Common myeloid progenitor, CD34-positive (primary cell): ENCODE data around the gene IL1R1.
A peak's percentile ranks its signal among the peaks of the same experiment; 100 is the strongest.

Source experiments
- CTCF ChIA-PET: fragments of 350-600 bp; sonication (Branson Sonifier 250); formaldehyde crosslinking; loops from one replicate; lab custom pipeline; 2021; ENCODE audit warnings: antibody characterized with exemption; lab: Charles Lee
- POLR2A ChIA-PET: fragments of 350-600 bp; sonication (Branson Sonifier 250); formaldehyde crosslinking; loops from one replicate; lab custom pipeline; 2021; ENCODE audit warnings: antibody characterized with exemption; lab: Charles Lee
- DNase-seq, 3 donors: peaks; one replicate each; pipeline versions ENCODE4 v3.0.0 to v3.0.0-alpha.2; 2013
- H3K27ac ChIP-seq, 2 experiments: 1 replicate in 1 of 2; 2 replicates in 1 of 2; pipeline ENCODE4 v1.7.0; 2013; ENCODE audit warnings: inconsistent platforms in 2 of 2, low read length in 2 of 2, mild to moderate bottlenecking in 2 of 2, low read depth in 1 of 2, moderate library complexity in 1 of 2; ENCODE audit not compliant: severe bottlenecking in 2 of 2, insufficient read depth in 1 of 2, poor library complexity in 1 of 2
- H3K27me3 ChIP-seq, 5 experiments: replicated peaks in 2 of 5; 1 replicate in 3 of 5; 2 replicates in 2 of 5; pipeline versions ENCODE4 v1.6.1 to v1.7.0; 2013; ENCODE audit warnings: low read length in 4 of 5, mild to moderate bottlenecking in 2 of 5, moderate library complexity in 2 of 5, inconsistent platforms in 1 of 5; ENCODE audit not compliant: insufficient read depth in 5 of 5, control insufficient read depth in 4 of 5
- H3K36me3 ChIP-seq, 4 experiments: 1 replicate in 2 of 4; 2 replicates in 2 of 4; pipeline versions ENCODE4 v1.6.1 to v1.7.0; 2013; ENCODE audit warnings: low read length in 3 of 4, control low read depth in 1 of 4, mild to moderate bottlenecking in 1 of 4; ENCODE audit not compliant: control insufficient read depth in 4 of 4, insufficient read depth in 4 of 4
- H3K4me1 ChIP-seq, 4 experiments: 1 replicate in 3 of 4; 2 replicates in 1 of 4; pipeline versions ENCODE4 v1.6.1 to v1.7.1; 2013; ENCODE audit warnings: low read length in 3 of 4, mild to moderate bottlenecking in 3 of 4, control low read depth in 1 of 4, inconsistent platforms in 1 of 4, moderate library complexity in 1 of 4; ENCODE audit not compliant: control insufficient read depth in 4 of 4, insufficient read depth in 4 of 4; ENCODE audit errors: control extremely low read depth in 1 of 4
- H3K4me3 ChIP-seq, 7 experiments: 1 replicate in 4 of 7; 2 replicates in 3 of 7; pipeline versions ENCODE4 v1.5.1 to v1.7.0; 2013; ENCODE audit warnings: mild to moderate bottlenecking in 7 of 7, low read length in 6 of 7, moderate library complexity in 6 of 7, inconsistent platforms in 2 of 7, low read depth in 2 of 7, control low read depth in 1 of 7; ENCODE audit not compliant: insufficient read depth in 4 of 7, control insufficient read depth in 1 of 7; ENCODE audit errors: extremely low read depth in 1 of 7
- H3K9me3 ChIP-seq, 5 experiments: 1 replicate in 4 of 5; 2 replicates in 1 of 5; pipeline versions ENCODE4 v1.6.1 to v1.7.1; 2013; ENCODE audit warnings: low read length in 4 of 5, mild to moderate bottlenecking in 2 of 5, inconsistent platforms in 1 of 5, low read depth in 1 of 5, moderate library complexity in 1 of 5; ENCODE audit not compliant: control insufficient read depth in 4 of 5, insufficient read depth in 2 of 5; ENCODE audit errors: control extremely low read depth in 1 of 5
- WGBS: methylation state at CpG from one replicate; pipeline ENCODE4 v1.1.5; 2013; ENCODE audit not compliant: insufficient coverage; 5-methylcytosine and 5-hydroxymethylcytosine counted together

Gene IL1R1

DNA sequence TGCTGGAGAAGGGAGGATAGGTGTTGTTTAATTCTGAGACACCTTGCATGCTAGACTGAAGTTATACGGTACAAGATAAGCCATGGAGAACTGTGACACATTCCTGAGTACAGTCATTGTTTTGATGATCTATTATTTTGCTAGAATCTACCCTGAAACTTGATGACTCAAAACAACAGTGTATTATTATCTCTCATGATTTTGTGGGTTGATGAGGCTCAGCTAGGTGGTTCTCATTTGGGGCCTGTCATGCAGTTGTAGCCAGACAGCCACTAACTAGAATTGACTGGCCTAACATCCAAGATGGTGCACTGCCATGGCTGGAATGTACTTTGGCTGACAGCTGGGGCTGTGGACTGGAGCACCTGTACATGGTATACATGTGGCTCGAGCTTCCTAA is 5.4 kb upstream of the IL1R1 start:
- WGBS = 100% methylated on average over 1 of the region's 2 CpGs
- Histone ChIP-seq H3K9me3 (no peaks in the 10 kb centered on the region), H3K4me1 (peaks cover 11 to 49% (median 27%) of the 10 kb centered on the region in 4 experiments), H3K27me3 (peaks cover 0 to 9% (median 5%) of the 10 kb centered on the region in 5 experiments), H3K4me3 (no peak overlapping the region), H3K36me3 (no peaks in the 10 kb centered on the region), H3K27ac (no peak overlapping the region)
- POLR2A ChIA-PET = interaction anchor here (0.6 kb wide), 1 partner anchor 51 kb away, joined by 3 read pairs; no protein-coding TSS in a partner anchor
- CTCF ChIA-PET = interaction anchor here (0.6 kb wide), 1 partner anchor 53 kb away, joined by 4 read pairs; no protein-coding TSS in a partner anchor
- DNase-seq = no peak

GRCh38 chr2:102138331-102138730 is 4.2 kb upstream of the IL1R1 start:
- peaks cover 0 to 2% (median 0%) of the 10 kb centered on the region in 5 experiments for H3K9me3 ChIP-seq
- peaks cover 0 to 19% (median 6%) of the 10 kb centered on the region in 5 experiments for H3K27me3 ChIP-seq
- no peaks in the 10 kb centered on the region for H3K36me3 ChIP-seq
- POLR2A ChIA-PET = no interaction called here
- peak; percentile 35 to 87 (median 80) for DNase-seq
- H3K4me1 ChIP-seq = peaks cover 13 to 57% (median 34%) of the 10 kb centered on the region in 4 experiments
- CTCF ChIA-PET = interaction anchor here (1.7 to 2.5 kb wide), 2 partner anchors 12 to 28 kb away, joined by 3 to 8 read pairs; no protein-coding TSS in a partner anchor
- H3K4me3 ChIP-seq = peak overlapping the region in 1 of 7 experiments; percentile 7
- no peak overlapping the region for H3K27ac ChIP-seq
- 4% methylated on average over 2 of the region's 4 CpGs for WGBS

DNA sequence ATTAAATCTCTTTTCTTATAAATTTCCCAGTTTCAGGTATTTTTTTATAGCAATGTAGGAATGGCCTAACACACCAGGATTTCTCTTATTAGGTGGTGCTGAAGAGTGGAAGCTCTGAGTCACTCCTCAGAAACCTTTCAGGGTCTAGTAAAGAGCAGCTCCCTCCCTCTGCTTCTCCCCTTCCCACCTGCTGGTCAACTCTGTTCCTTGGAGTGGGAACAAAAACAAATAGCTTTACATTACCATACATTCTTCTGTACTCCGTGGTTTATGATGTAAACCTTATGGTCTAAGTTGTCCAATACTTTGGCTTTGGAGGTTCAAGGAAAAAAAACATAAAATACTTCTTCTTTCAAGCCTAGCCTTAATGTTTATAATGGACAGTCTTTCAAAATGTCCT is 2.7 kb upstream of the IL1R1 start:
- H3K4me3 ChIP-seq = no peak overlapping the region
- H3K27me3 ChIP-seq = peaks cover 0 to 25% (median 6%) of the 10 kb centered on the region in 5 experiments
- H3K9me3 ChIP-seq = peaks cover 0 to 16% (median 3%) of the 10 kb centered on the region in 5 experiments
- no peak overlapping the region for H3K27ac ChIP-seq
- ChIA-PET CTCF (interaction anchor here (1.5 to 2.5 kb wide), 3 partner anchors 10 to 120 kb away, joined by 3 to 8 read pairs (median 4); no protein-coding TSS in a partner anchor), POLR2A (no interaction called here)
- no CpG with 5 or more reads among the region's 1 CpG for WGBS
- DNase-seq = no peak
- H3K4me1 ChIP-seq = peaks cover 13 to 57% (median 34%) of the 10 kb centered on the region in 4 experiments
- H3K36me3 ChIP-seq = no peaks in the 10 kb centered on the region

- peaks cover 0 to 22% (median 6%) of the 10 kb centered on the region in 5 experiments for H3K9me3 ChIP-seq
- H3K27me3 ChIP-seq = peaks cover 0 to 25% (median 6%) of the 10 kb centered on the region in 5 experiments
- H3K27ac ChIP-seq = no peak overlapping the region
- peaks cover 13 to 57% (median 34%) of the 10 kb centered on the region in 4 experiments for H3K4me1 ChIP-seq
- WGBS = 100% methylated on average over 2 of the region's 2 CpGs
- H3K36me3 ChIP-seq = no peaks in the 10 kb centered on the region
- CTCF ChIA-PET = interaction anchor here (1.5 to 2.7 kb wide), 4 partner anchors 26 to 135 kb away, joined by 4 to 10 read pairs (median 8); no protein-coding TSS in a partner anchor
- DNase-seq = no peak
- POLR2A ChIA-PET = no interaction called here
- no peak overlapping the region for H3K4me3 ChIP-seq
Measured at GRCh38 chr2:102140377-102140776, 2.2 kb upstream of the IL1R1 start.

DNA sequence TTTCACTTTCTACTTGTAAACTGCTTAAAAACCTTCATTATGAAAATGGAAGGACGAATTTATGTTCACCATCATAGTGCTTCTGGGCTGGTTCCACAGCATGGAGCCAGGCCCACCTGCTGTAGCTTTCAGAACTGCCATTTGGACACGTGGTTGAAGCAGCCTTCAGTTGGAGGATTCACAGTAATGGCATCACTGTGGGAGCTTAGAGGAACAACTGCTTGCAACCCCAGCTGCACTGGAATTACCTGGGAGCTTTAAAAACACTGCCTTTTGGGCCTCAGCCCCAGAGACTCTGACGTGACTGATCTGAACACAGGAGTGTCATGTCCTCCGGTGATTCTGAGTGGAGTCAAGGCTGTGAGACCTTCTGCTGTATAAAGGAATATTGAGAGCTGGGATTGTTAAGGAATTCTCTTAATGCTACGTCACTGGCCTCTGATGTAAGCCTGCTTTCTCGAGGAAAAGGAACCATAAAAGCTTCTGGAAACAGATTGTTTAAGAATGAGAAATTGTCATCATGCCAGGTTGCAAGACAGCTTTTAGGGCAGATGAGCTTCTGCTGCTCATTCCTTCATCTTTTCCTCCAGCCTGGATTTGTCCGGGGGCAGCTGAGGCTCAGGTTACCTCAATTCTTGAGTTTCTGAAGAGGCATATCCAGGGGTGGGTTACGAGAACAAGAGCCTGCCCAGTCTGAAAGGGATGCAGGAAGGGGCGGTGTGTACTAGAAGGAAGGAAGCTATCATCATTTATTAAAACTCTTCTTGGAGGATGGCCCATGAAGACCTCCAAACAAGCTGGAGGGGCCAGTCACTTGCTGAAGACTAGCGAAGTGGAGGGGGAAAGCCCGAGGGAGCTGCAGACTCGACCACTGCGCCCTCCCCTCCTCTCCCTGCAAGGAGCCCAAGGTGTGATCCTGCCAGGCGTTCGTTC is 1.3 kb upstream of the IL1R1 start:
- CTCF ChIA-PET = interaction anchor here (0.8 to 2.7 kb wide), 15 partner anchors 9 to 303 kb away, joined by 3 to 10 read pairs (median 4); no protein-coding TSS in a partner anchor
- peaks cover 13 to 57% (median 34%) of the 10 kb centered on the region in 4 experiments for H3K4me1 ChIP-seq
- H3K9me3 ChIP-seq = peaks cover 2 to 28% (median 13%) of the 10 kb centered on the region in 5 experiments
- POLR2A ChIA-PET = no interaction called here
- H3K27me3 ChIP-seq = peaks cover 0 to 25% (median 6%) of the 10 kb centered on the region in 5 experiments
- H3K27ac ChIP-seq = no peak overlapping the region
- H3K36me3 ChIP-seq = no peaks in the 10 kb centered on the region
- DNase-seq = peak in 2 of 3 donors; percentile 5 to 30
- H3K4me3 ChIP-seq = no peak overlapping the region
- WGBS = 51% methylated on average over 12 of the region's 15 CpGs

DNA sequence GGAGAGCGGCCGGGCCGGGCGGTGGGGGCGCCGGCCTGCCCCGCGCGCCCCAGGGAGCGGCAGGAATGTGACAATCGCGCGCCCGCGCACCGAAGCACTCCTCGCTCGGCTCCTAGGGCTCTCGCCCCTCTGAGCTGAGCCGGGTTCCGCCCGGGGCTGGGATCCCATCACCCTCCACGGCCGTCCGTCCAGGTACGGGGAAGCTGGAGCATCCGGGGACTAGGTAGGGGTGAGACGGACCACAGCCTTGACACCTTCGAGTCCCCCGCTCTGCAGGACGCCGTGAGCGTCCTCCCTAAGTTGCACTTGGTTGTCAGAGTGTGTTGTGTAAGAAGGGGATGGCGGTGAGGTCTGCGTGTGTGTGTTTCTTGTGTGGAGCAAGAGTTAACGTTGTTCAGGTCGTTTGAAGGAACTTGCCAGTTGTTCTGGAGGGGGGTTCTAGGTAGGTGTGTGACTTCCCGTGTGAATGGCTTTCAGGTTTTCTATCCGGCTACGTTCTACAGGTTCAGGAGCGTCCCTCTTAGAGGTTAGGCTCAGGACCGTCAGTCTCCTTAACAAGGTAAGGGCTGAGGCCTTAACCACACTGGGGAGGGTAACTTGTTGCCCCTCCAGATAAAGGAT is 393 bp downstream of the IL1R1 start:
- no peaks in the 10 kb centered on the region for H3K36me3 ChIP-seq
- peak in 2 of 3 donors; percentile 51 to 62 for DNase-seq
- WGBS = 9% methylated on average over 36 of the region's 42 CpGs
- peak overlapping the region in 6 of 7 experiments; percentile 47 to 69 (median 59) for H3K4me3 ChIP-seq
- H3K27ac ChIP-seq = no peak overlapping the region
- POLR2A ChIA-PET = no interaction called here
- H3K4me1 ChIP-seq = peaks cover 8 to 41% (median 29%) of the 10 kb centered on the region in 4 experiments
- CTCF ChIA-PET = interaction anchor here (0.6 to 2.7 kb wide), 5 partner anchors 11 to 137 kb away, joined by 3 to 10 read pairs (median 5); no protein-coding TSS in a partner anchor
- H3K27me3 ChIP-seq = peaks cover 0 to 25% (median 6%) of the 10 kb centered on the region in 5 experiments
- H3K9me3 ChIP-seq = peaks cover 5 to 42% (median 16%) of the 10 kb centered on the region in 5 experiments
